Measurements from ENCODE around the gene CMIP.
A peak's percentile ranks its signal among the peaks of the same experiment; 100 is the strongest.

Gene CMIP

DNA sequence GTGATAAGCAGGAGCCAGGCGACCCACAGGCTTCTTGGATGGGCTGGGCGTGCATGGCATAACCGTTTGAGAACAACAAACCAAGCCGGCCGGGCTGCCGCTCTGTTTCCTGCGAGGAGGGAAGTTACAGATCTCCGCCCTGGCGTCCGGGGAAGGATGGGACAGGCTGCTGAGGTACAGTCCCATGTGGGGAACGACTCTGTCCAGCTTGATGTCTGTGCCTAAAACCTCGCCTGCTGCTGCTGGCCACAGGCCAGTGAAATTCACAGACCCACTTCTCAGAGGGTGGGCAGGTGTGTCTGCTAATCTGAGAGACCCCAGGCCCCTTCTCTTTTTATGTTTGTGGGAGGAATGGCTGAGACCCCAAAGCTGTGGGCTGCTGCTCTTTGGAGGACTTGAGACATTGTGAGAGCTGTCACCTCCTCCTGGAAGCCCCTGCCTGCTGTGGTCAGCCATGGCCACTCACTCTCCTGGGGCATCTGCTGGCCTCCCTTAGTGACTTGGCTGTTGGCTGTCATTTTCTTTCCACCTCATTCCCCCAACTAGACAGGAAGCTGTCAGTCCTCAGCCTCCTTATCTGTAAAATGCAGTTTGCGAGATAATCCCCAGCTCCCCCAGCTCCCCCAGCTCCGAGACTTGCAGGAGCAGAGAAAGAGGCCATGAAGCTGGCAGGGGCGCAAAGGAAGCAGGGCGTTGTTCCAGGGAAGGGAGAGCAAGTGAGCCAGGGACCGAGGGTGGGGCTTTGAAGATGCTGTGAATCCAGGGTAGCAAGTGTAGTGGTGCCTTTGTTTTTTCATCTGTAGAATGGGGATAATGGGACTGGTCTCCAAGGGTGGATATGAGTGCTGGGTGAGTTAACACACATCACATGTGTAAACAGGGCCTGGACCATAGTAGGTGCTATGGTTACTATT is 51.0 kb downstream of the CMIP start:
- no peak for DNase-seq (ENCODE audit: low spot score)

- no peak for DNase-seq (ENCODE audit: low spot score)
Measured at GRCh38 chr16:81496321-81496720, 51.7 kb downstream of the CMIP start.

- DNase-seq (ENCODE audit: low spot score) = no peak
Measured at GRCh38 chr16:81496742-81497141, 52.1 kb downstream of the CMIP start.

- no peak for DNase-seq (ENCODE audit: low spot score)
Measured at GRCh38 chr16:81497690-81498089, 53.1 kb downstream of the CMIP start.

DNA sequence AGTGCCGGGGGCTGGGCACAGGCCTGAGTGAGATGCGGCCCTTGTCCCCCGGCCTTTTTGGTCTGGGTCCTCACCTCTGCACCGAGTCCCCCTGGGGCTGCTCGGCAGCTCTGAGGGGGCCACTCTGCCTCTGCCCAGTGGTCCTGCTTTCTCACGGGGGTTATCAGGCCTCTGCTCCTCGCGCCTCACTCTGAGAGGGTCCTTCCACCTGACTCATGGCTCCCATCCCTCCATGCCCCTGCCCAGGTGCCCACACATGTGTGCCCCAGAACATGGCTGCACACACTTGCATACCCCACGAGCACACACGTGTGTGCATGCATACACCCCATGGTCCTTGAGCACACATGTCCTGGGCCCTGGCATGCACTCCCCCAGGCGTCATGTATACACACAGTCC is 53.7 kb downstream of the CMIP start:
- DNase-seq (ENCODE audit: low spot score) = no peak

GRCh38 chr16:81499576-81500380 is 55.2 kb downstream of the CMIP start:
- DNase-seq (ENCODE audit: low spot score) = no peak

GRCh38 chr16:81500833-81501521 is 56.4 kb downstream of the CMIP start:
- DNase-seq (ENCODE audit: low spot score) = no peak

GRCh38 chr16:81502396-81503070 is 57.9 kb downstream of the CMIP start:
- no peak for DNase-seq (ENCODE audit: low spot score)

- DNase-seq (ENCODE audit: low spot score) = no peak
Measured at GRCh38 chr16:81505011-81505661, 60.5 kb downstream of the CMIP start.

DNA sequence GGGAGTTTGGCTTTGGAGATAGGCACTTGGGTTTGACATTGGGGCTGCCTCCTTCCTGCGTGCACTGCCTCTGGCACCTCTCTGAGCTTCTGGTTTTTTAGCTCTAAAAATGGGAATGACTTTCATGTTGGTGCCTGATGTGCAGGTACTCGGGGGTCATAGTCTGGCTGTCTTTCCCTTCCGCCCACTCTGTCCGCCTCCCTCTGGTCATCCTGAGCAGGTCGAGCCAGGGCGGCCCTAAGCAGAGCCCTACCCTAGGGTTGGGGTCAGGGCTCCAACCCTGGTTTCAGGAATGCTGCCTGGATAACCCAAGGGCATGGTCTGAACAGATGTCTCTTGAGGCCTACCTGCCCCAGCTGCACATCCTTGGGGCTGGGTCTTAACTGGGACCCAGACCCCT is 64.8 kb downstream of the CMIP start:
- DNase-seq (ENCODE audit: low spot score) = no peak

GRCh38 chr16:81510016-81510415 is 65.4 kb downstream of the CMIP start:
- DNase-seq (ENCODE audit: low spot score) = no peak

GRCh38 chr16:81511371-81511770 is 66.8 kb downstream of the CMIP start:
- DNase-seq (ENCODE audit: low spot score) = no peak

DNA sequence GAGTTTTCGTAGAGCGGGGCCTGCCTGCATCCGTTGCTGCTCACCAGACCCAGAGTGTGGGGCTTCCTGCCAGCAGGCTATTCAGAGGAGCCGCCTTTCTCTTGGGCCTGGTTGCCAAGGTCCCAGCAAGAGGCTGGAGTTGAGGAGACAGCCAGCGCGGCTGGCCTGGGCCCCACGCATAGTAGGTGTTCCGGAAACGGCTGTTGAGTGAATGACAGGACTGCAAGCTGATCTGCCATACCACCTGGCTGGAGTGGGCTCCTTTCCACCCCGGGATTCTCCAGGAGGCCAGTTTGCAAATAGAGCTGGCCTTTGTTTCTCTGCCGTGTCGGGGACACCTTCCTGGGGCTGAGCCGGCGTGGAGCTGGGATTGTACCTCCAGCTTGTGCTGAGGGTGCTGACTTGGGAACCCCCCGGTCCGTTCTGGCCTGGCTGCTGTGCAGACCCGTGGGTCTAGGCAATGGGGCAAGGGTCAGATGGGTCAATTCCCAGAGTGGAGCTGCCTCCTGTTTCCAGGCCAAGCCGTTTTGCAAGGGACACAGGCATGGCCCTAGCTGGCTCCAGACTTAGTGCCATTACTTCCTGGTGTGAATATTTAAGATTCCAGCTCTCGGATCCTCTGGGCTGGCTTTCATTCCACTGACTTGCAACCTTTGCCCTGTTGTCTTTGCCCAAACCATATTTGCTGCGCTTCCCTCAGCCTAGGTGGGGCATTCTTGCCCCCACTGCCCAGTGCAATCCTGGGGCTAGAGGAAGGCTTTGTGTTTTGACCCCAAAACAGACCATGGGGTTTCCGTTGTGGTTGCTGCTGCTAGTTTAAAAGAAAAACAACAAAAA is 68.8 kb downstream of the CMIP start:
- DNase-seq (ENCODE audit: low spot score) = peak; percentile 17

GRCh38 chr16:81514041-81514559 is 69.5 kb downstream of the CMIP start:
- no peak for DNase-seq (ENCODE audit: low spot score)

DNA sequence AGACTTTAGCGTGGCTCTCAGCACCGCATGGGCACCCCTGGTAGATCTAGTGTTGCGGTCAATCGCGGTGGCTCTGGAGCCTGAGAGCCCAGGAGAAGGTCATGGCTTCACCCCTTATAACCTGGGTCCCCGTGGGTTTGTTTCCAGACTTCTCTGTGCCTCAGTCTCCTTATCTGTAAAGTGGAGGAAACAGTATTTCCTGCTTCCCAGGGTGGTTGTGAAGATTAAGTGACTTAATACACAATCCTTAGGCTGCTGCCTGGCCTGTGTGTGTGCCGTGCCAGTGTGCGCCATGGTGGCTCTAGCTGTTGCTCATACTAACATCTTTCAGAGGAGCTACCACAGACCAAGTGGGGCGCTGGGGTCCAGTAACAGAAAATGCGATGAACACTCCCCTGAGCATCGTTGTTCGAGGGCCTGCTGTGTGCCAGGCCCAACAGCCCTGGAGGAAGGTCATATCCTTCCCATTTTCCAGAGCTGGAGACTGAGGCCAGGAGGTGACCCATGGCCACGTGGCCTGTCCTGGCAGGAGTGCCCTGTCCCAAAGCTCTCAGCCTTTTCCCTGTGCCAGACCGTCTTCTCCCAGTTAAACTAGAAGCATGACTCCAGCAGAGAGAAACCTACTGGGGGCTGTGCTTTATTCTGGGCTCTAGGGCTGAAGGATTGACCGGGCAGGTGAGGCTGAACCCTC is 70.1 kb downstream of the CMIP start:
- DNase-seq (ENCODE audit: low spot score) = no peak

DNA sequence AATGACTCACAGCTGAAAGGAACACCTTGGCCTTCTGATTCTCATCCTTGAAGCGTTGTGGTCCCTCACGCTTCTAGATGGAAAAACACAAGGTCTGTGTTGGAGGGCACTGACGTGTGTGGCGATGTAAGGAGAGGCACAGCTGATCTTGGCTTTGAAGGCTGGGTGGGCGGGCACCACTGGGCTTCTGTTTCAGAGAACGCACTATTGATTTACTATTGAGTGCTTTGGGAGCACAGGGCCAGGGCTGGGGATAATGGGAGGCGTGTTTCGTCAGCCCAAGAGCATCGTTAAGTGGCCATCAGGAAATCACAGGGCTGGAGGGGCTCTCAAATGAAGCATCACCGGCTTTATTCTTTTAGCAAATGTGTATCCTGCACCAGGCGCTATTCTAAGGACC is 70.7 kb downstream of the CMIP start:
- no peak for DNase-seq (ENCODE audit: low spot score)

GRCh38 chr16:81515721-81516120 is 71.1 kb downstream of the CMIP start:
- DNase-seq (ENCODE audit: low spot score) = no peak

- no peak for DNase-seq (ENCODE audit: low spot score)
Measured at GRCh38 chr16:81516478-81517149, 72.0 kb downstream of the CMIP start.

DNA sequence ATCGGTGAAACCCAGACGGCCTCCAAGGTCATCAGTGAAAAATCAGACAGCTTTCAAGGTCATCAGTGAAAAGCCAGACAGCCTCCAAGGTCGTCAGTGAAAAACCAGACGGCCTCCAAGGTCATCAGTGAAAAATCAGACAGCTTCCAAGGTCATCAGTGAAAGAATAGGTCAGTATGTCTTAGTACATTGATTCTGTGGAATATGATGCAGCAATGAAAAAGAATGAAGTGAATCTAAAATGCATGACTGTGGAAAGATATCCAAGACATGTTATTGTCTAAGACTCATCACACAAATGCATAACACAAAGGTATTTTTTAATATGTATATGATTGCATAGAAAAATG is 72.5 kb downstream of the CMIP start:
- no peak for DNase-seq (ENCODE audit: low spot score)
